H1 (cell line): ENCODE data around the gene SLC19A1. TPM values are rescaled to one million over a fixed set of nuclear protein-coding genes. Genes with fewer than 3 reads are reported as not detected.

Source experiments
- CTCF ChIA-PET: fragments of 300-600 bp; sonication (Branson Sonifier 250); formaldehyde crosslinking; loops from one replicate; lab custom pipeline; 2021; ENCODE audit not compliant: partially characterized antibody; lab: Charles Lee
- POLR2A ChIA-PET: fragments of 300-600 bp; sonication (Branson Sonifier 250); formaldehyde crosslinking; loops from one replicate; lab custom pipeline; 2021; ENCODE audit warnings: inconsistent platforms; ENCODE audit not compliant: partially characterized antibody; lab: Charles Lee
- DNase-seq, 2 experiments: peaks; one replicate each; pipeline versions ENCODE4 v3.0.0 to v3.0.0-alpha.2; 2010 to 2022; ENCODE audit warnings: low spot score in 2 of 2, low read depth in 1 of 2, mixed read lengths in 1 of 2
- FAIRE-seq: peaks from 2 replicates; lab custom pipeline; 2011; peaks lifted over from hg19 to GRCh38; lab: Jason Lieb, UNC
- H2AFZ ChIP-seq: 2 replicates; pipeline ENCODE4 v1.8.1; 2012; ENCODE audit warnings: low read length, inconsistent platforms
- H2AK5ac ChIP-seq: 2 replicates; pipeline ENCODE4 v1.6.1; 2013; ENCODE audit warnings: low read depth, low read length
- H2BK120ac ChIP-seq: replicated peaks from 2 replicates; pipeline ENCODE3; 2013; ENCODE audit warnings: low read depth, low read length, inconsistent platforms
- H2BK12ac ChIP-seq: 2 replicates; pipeline ENCODE4 v1.6.1; 2013; ENCODE audit warnings: low read depth, low read length
- H2BK15ac ChIP-seq: 2 replicates; pipeline ENCODE4 v1.6.1; 2013; ENCODE audit warnings: low read length
- H2BK20ac ChIP-seq: 2 replicates; pipeline ENCODE4 v1.6.1; 2013; ENCODE audit warnings: low read length
- H2BK5ac ChIP-seq: 2 replicates; pipeline ENCODE4 v1.6.1; 2013; ENCODE audit warnings: low read depth, low read length
- H3K14ac ChIP-seq: 2 replicates; pipeline ENCODE4 v1.6.1; 2013; ENCODE audit warnings: inconsistent platforms; ENCODE audit not compliant: insufficient read length
- H3K18ac ChIP-seq: 2 replicates; pipeline ENCODE4 v1.6.1; 2013; ENCODE audit warnings: low read length; ENCODE audit errors: extremely low read depth
- H3K23ac ChIP-seq: 2 replicates; pipeline ENCODE4 v1.6.1; 2013; ENCODE audit warnings: inconsistent platforms; ENCODE audit not compliant: insufficient read length
- H3K23me2 ChIP-seq: 2 replicates; pipeline ENCODE4 v1.6.1; 2013; ENCODE audit warnings: low read depth, low read length
- H3K27ac ChIP-seq: 2 replicates; pipeline ENCODE4 v1.6.1; 2011; ENCODE audit warnings: low read depth, low read length, inconsistent platforms
- H3K27me3 ChIP-seq, 4 experiments: replicated peaks in 1 of 4; 1 replicate in 1 of 4; 2 replicates in 3 of 4; pipeline versions ENCODE4 v1.6.1 to v1.8.1; 2011 to 2013; ENCODE audit warnings: low read length in 3 of 4, mild to moderate bottlenecking in 3 of 4, inconsistent platforms in 2 of 4, mixed read lengths in 2 of 4, moderate library complexity in 1 of 4; ENCODE audit not compliant: control insufficient read depth in 3 of 4, insufficient read depth in 3 of 4; ENCODE audit errors: extremely low read depth in 1 of 4
- H3K36me3 ChIP-seq, 4 experiments: 2 replicates each; pipeline versions ENCODE4 v1.6.1 to v1.8.1; 2011 to 2013; ENCODE audit warnings: mild to moderate bottlenecking in 4 of 4, low read length in 3 of 4, moderate library complexity in 2 of 4, control low read depth in 1 of 4, inconsistent platforms in 1 of 4; ENCODE audit not compliant: insufficient read depth in 4 of 4, control insufficient read depth in 2 of 4
- H3K4ac ChIP-seq: replicated peaks from 2 replicates; pipeline ENCODE3; 2013; ENCODE audit warnings: low read length, low read depth, mixed read lengths, inconsistent platforms; ENCODE audit not compliant: insufficient read length
- H3K4me1 ChIP-seq, 4 experiments: replicated peaks in 1 of 4; 1 replicate in 1 of 4; 2 replicates in 3 of 4; pipeline versions ENCODE4 v1.6.1 to v1.8.1; 2011 to 2013; ENCODE audit warnings: low read length in 3 of 4, inconsistent platforms in 2 of 4, mixed read lengths in 1 of 4; ENCODE audit not compliant: insufficient read depth in 4 of 4, control insufficient read depth in 3 of 4
- H3K4me2 ChIP-seq, 2 experiments: 2 replicates each; pipeline versions ENCODE4 v1.6.1 to v1.8.1; 2011 to 2013; ENCODE audit warnings: low read depth in 2 of 2, low read length in 2 of 2, control low read depth in 1 of 2, inconsistent platforms in 1 of 2, mild to moderate bottlenecking in 1 of 2; ENCODE audit not compliant: insufficient read depth in 1 of 2
- H3K4me3 ChIP-seq, 4 experiments: fragments of 200-600, 300-600 bp in 1 of 4; sonication (generic), shearing (Covaris generic), sonication (Bioruptor Twin) in 1 of 4; 2 replicates each; pipeline versions ENCODE4 v1.5.1 to v1.8.1; 2011 to 2016; ENCODE audit warnings: low read length in 4 of 4, low read depth in 3 of 4, control low read depth in 2 of 4, inconsistent platforms in 2 of 4, mild to moderate bottlenecking in 2 of 4, mixed read lengths in 1 of 4, moderate library complexity in 1 of 4; ENCODE audit not compliant: insufficient read depth in 2 of 4; ENCODE audit errors: extremely low read depth in 1 of 4
- H3K56ac ChIP-seq: replicated peaks from 2 replicates; pipeline ENCODE3; 2013; ENCODE audit warnings: low read depth, mild to moderate bottlenecking, mixed read lengths, low read length, inconsistent platforms; ENCODE audit not compliant: insufficient read length
- H3K79me1 ChIP-seq: 2 replicates; pipeline ENCODE4 v1.6.1; 2013; ENCODE audit warnings: low read depth, low read length, control low read depth
- H3K79me2 ChIP-seq, 2 experiments: 2 replicates each; pipeline versions ENCODE4 v1.6.1 to v1.8.1; 2012 to 2013; ENCODE audit warnings: low read length in 2 of 2, mild to moderate bottlenecking in 2 of 2, inconsistent platforms in 1 of 2; ENCODE audit not compliant: insufficient read depth in 2 of 2, control insufficient read depth in 1 of 2
- H3K9ac ChIP-seq, 4 experiments: replicated peaks in 1 of 4; 1 replicate in 1 of 4; 2 replicates in 3 of 4; pipeline versions ENCODE4 v1.6.1 to v1.8.1; 2011 to 2013; ENCODE audit warnings: low read depth in 3 of 4, low read length in 3 of 4, control low read depth in 2 of 4, mild to moderate bottlenecking in 2 of 4, moderate library complexity in 2 of 4, inconsistent platforms in 1 of 4; ENCODE audit errors: extremely low read depth in 1 of 4
- H3K9me3 ChIP-seq, 2 experiments: 2 replicates each; pipeline versions ENCODE4 v1.6.1 to v1.8.1; 2012 to 2013; ENCODE audit warnings: mild to moderate bottlenecking in 2 of 2, moderate library complexity in 2 of 2, control low read depth in 1 of 2, inconsistent platforms in 1 of 2, low read depth in 1 of 2, low read length in 1 of 2, mixed read lengths in 1 of 2; ENCODE audit not compliant: insufficient read depth in 2 of 2
- H4K20me1 ChIP-seq, 2 experiments: replicated peaks in 1 of 2; 2 replicates each; pipeline versions ENCODE3 to v1.8.1; 2011 to 2013; ENCODE audit warnings: inconsistent platforms in 2 of 2, low read length in 2 of 2, mild to moderate bottlenecking in 1 of 2; ENCODE audit not compliant: insufficient read depth in 2 of 2, control insufficient read depth in 1 of 2
- H4K5ac ChIP-seq: 2 replicates; pipeline ENCODE4 v1.6.1; 2013; ENCODE audit warnings: low read length, low read depth, mixed read lengths, inconsistent platforms; ENCODE audit not compliant: insufficient read length
- H4K8ac ChIP-seq: 2 replicates; pipeline ENCODE4 v1.8.0; 2013; ENCODE audit warnings: mild to moderate bottlenecking, moderate library complexity, low read length, inconsistent platforms; ENCODE audit not compliant: insufficient read depth; ENCODE audit errors: extremely low read depth
- H4K91ac ChIP-seq: replicated peaks from 2 replicates; pipeline ENCODE3; 2013; ENCODE audit warnings: low read length, mixed read lengths, inconsistent platforms; ENCODE audit not compliant: insufficient read length
- BCL11A ChIP-seq, 2 experiments: IDR thresholded peaks; one replicate each; pipeline ENCODE4 v1.6.1; 2011; ENCODE audit warnings: low read depth in 2 of 2, low read length in 2 of 2, mild to moderate bottlenecking in 2 of 2
- CEBPB ChIP-seq: IDR thresholded peaks from 2 replicates; pipeline ENCODE4 v1.6.1; 2012; ENCODE audit warnings: low read depth, low read length
- CHD1 ChIP-seq: IDR thresholded peaks from 2 replicates; pipeline ENCODE4 v1.6.1; 2012; ENCODE audit warnings: low read depth, low read length, improper control_type of control experiment
- EGR1 ChIP-seq: IDR thresholded peaks from 2 replicates; pipeline ENCODE4 v1.6.1; 2011; ENCODE audit warnings: low read depth, low read length, borderline replicate concordance
- MAFK ChIP-seq: IDR thresholded peaks from 2 replicates; pipeline ENCODE4 v1.6.1; 2012; ENCODE audit warnings: low read depth, mild to moderate bottlenecking, improper control_type of control experiment, low read length
- MAX ChIP-seq: IDR thresholded peaks from 2 replicates; pipeline ENCODE4 v1.6.1; 2012; ENCODE audit warnings: inconsistent platforms
- POU5F1 ChIP-seq: IDR thresholded peaks from 2 replicates; pipeline ENCODE4 v1.6.1; 2011; ENCODE audit warnings: low read depth, mild to moderate bottlenecking, low read length, moderate library complexity
- RAD21 ChIP-seq, 2 experiments: IDR thresholded peaks in 1 of 2; conservative IDR thresholded peaks in 1 of 2; 2 replicates each; pipeline ENCODE4 v1.6.1; 2011; ENCODE audit warnings: low read depth in 2 of 2, low read length in 2 of 2, improper control_type of control experiment in 1 of 2, inconsistent platforms in 1 of 2, mild to moderate bottlenecking in 1 of 2, moderate library complexity in 1 of 2
- RBBP5 ChIP-seq: IDR thresholded peaks from 2 replicates; pipeline ENCODE4 v1.7.1; 2012; ENCODE audit warnings: low read depth, mild to moderate bottlenecking, inconsistent platforms, low read length, moderate library complexity, borderline replicate concordance
- SIX5 ChIP-seq: IDR thresholded peaks from 2 replicates; pipeline ENCODE4 v1.6.1; 2011; ENCODE audit warnings: mild to moderate bottlenecking, low read depth, low read length
- TAF7 ChIP-seq: optimal IDR thresholded peaks from 2 replicates; pipeline ENCODE3; 2011; ENCODE audit warnings: low read depth, mild to moderate bottlenecking, inconsistent platforms, low read length, moderate library complexity, borderline replicate concordance
- YY1 ChIP-seq: IDR thresholded peaks from 2 replicates; pipeline ENCODE4 v1.6.1; 2011; ENCODE audit warnings: low read depth, mild to moderate bottlenecking, low read length
- WGBS, 2 experiments: shearing (Covaris generic) in 1 of 2; methylation state at CpG; one replicate each; pipeline versions ENCODE4 v1.1.6 to v1.1.7; 2013 to 2015; ENCODE audit warnings: low lambda C conversion rate in 2 of 2, mixed read lengths in 2 of 2, inconsistent platforms in 1 of 2, low coverage in 1 of 2, missing lambda C conversion rate in 1 of 2; ENCODE audit not compliant: insufficient replicate concordance in 2 of 2, insufficient coverage in 1 of 2, insufficient read length in 1 of 2; ENCODE audit errors: extremely low coverage in 1 of 2, missing lambda C conversion rate in 1 of 2; 5-methylcytosine and 5-hydroxymethylcytosine counted together
- polyA plus RNA-seq, 7 experiments: library from polyadenylated mRNA; depleted of rRNA in 3 of 7; stranded (reverse) in 5 of 7; unstranded in 2 of 7; fragments of >200 nt in 5 of 7; fragments of 200-250 nt in 2 of 7; gene quantifications; 1 replicate in 5 of 7; 2 replicates in 1 of 7; 4 replicates in 1 of 7; pipeline versions ENCODE4 v1.2.1 to v1.2.3, GENCODE V29; 2011 to 2013; ENCODE audit warnings: missing spikeins in 2 of 7, mixed read lengths in 2 of 7
- total RNA-seq: library from RNA; stranded (reverse); fragmentation: NEBNext Ultra II Directional; extraction: Animal tissue kit (Norgen Biotek cat#: 25700); gene quantifications from 2 replicates; pipeline ENCODE4 v1.2.1, GENCODE V29; 2021
- TF ChIP-seq, protein P1 (sequence below): IDR thresholded peaks from 2 replicates; pipeline ENCODE4 v1.6.1; 2012; ENCODE audit warnings: low read length, inconsistent platforms

SLC19A1 gene
- total and polyA plus RNA-seq, 2 of the 8 experiments (the other 6 are each of a cell fraction or from before 2014, with no cell fraction given), result 31.6 to 43.8 TPM

GRCh38 chr21:45491056-45491455 lies 51.2 kb downstream of the SLC19A1 start:
- Histone ChIP-seq H2BK12ac (no peak overlapping the region), H3K4me1 (peaks cover 0 to 18% (median 14%) of the 10 kb centered on the region in 4 experiments; a peak in 6 of 7 replicates), H3K9ac (no peak overlapping the region), H3K14ac (no peak overlapping the region), H3K27me3 (no peaks in the 10 kb centered on the region), H3K4ac (no peak overlapping the region), H2AK5ac (no peak overlapping the region), H4K91ac (no peak overlapping the region), H4K8ac (no peak overlapping the region; the same call in 1 of the 2 replicates), H3K4me2 (no peak overlapping the region), H2BK15ac (no peak overlapping the region), H3K18ac (no peak overlapping the region), H3K4me3 (no peak overlapping the region), H3K56ac (no peak overlapping the region), H3K36me3 (peaks cover 5 to 48% (median 13%) of the 10 kb centered on the region in 4 experiments; a peak in 7 of 8 replicates), H3K23ac (no peak overlapping the region), H4K5ac (no peak overlapping the region), H4K20me1 (peaks cover 2 to 10% of the 10 kb centered on the region in 2 experiments), H3K23me2 (no peaks in the 10 kb centered on the region), H2AFZ (no peak overlapping the region), H3K79me1 (no peaks in the 10 kb centered on the region), H2BK5ac (no peak overlapping the region), H3K27ac (no peak overlapping the region), H3K9me3 (no peaks in the 10 kb centered on the region), H3K79me2 (no peaks in the 10 kb centered on the region), H2BK20ac (no peak overlapping the region), H2BK120ac (no peak overlapping the region)
- 90% methylated on average over 17 of the region's 20 CpGs; no CpG with 5 or more reads in 1 of the 2 experiments for WGBS, 2 experiments
- FAIRE-seq (no peak), DNase-seq (no peak)
- CTCF ChIA-PET, result no interaction called here
- POLR2A ChIA-PET, result interaction anchor here (2.2 kb wide), 1 partner anchor 8 kb away, joined by 7 read pairs; no protein-coding TSS in a partner anchor
- TF ChIP-seq EGR1 (no peak), RBBP5 (no peak), POU5F1 (no peak), MAX (no peak), CHD1 (no peak), YY1 (no peak), SIX5 (no peak), RAD21 (IDR thresholded peaks at IDR 0.05 in 1 of 2, conservative IDR thresholded peaks at IDR 0.05 in 1 of 2; ENCODE audit: low read depth in 2 of 2, low read length in 2 of 2) (no peak), MAFK (no peak), TAF7 (no peak), CEBPB (no peak), BCL11A (IDR thresholded peaks at IDR 0.05; ENCODE audit: low read depth in 2 of 2, low read length in 2 of 2) (no peak)
- TF ChIP-seq, protein P1, sequence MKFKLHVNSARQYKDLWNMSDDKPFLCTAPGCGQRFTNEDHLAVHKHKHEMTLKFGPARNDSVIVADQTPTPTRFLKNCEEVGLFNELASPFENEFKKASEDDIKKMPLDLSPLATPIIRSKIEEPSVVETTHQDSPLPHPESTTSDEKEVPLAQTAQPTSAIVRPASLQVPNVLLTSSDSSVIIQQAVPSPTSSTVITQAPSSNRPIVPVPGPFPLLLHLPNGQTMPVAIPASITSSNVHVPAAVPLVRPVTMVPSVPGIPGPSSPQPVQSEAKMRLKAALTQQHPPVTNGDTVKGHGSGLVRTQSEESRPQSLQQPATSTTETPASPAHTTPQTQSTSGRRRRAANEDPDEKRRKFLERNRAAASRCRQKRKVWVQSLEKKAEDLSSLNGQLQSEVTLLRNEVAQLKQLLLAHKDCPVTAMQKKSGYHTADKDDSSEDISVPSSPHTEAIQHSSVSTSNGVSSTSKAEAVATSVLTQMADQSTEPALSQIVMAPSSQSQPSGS, result no peak
